8988T (cell line): Measurements from ENCODE around the gene GOSR1.
"Not testable (repeated sequence)": the region's sequence is repeated elsewhere in the genome, so short reads cannot be mapped to it uniquely, and the experiment has no call there.

Source experiments
- DNase-seq: peaks from one replicate; pipeline ENCODE4 v3.0.0; 2011

Gene GOSR1

GRCh38 chr17:30549181-30549580 is 72.0 kb downstream of the GOSR1 start:
- DNase-seq = not testable (repeated sequence)

DNA sequence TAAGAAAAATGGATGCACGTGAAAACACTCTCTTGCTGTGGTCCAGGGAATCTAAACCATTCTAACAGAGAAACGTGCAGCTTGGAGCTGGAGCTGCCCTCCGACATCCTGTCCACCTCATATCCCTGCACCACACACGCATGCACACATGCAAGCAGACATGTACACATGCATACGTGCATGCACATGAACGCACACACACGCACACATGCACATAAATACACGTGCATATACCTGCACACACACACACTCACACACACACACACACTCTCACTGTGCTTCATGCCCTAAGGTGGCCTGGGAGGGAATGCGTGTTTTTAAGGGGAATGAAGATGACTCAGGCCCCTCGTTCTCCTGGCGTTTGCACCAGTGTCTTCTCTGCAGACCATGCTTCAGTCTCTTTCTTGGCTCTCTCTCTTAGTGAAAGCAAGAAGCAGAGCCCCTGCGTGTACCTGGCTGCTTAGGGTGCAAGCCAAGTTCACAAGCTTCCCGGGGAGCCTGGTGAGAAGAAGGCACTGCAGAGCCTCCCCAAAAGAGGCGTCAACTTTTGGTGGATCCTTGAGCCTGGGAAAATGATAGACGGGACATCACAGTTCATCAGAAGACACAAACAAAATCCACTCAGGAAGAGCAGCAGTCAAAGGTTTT is 72.8 kb downstream of the GOSR1 start:
- DNase-seq = no peak

- no peak for DNase-seq
These were observed 73.5 kb downstream of the GOSR1 start for GRCh38 chr17:30550512-30551273.

DNA sequence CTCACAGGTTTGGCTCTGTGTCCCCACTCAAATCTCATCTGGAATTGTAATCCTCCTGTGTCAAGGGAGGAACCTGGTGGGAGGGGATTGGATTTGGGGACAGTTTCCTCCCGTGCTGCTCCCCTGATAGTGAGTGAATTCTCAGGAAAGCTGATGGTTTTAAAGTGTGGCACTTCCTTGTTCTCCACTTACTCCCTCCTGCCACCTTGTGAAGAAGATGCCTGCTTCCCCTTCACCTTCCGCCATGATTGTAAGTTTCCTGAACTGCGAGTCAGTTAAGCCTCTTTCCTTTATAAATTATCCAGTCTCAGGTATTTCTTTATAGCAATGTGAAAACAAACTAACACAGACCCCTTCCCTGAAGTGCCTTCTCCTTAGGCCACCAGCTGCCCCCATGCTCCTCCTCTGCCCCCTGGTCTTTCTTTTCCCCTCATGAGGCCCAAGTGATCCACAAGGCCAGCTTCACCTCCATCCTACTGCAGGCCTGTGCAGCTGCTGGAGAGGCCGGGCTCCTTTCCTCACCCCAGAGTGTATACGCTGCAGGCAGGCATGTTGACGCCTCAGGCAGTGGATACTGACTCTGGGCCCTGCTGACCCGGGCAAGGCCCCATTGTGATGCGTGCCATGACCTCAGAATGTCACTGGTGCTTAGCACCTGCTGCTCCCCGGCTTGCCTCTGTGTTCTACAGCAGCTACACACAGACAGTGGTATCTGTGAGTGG is 74.2 kb downstream of the GOSR1 start:
- not testable (repeated sequence) for DNase-seq

DNA sequence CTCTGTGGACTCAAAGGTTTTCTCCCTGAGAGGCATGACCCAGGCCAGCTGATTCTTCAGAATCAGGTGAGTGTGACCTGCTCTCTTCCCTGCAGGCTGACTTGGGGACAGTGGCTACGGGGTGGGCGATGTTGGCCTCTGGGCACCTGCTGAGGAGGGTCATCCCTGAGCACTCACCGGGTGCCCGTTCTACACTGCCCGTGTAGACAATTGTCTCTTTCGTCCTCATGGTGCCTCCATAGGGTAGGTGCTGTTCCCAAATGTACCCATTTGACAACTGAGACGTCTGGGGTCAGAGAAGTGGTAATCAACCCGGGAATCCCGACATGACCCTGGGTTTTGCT is 74.8 kb downstream of the GOSR1 start:
- no peak for DNase-seq

DNA sequence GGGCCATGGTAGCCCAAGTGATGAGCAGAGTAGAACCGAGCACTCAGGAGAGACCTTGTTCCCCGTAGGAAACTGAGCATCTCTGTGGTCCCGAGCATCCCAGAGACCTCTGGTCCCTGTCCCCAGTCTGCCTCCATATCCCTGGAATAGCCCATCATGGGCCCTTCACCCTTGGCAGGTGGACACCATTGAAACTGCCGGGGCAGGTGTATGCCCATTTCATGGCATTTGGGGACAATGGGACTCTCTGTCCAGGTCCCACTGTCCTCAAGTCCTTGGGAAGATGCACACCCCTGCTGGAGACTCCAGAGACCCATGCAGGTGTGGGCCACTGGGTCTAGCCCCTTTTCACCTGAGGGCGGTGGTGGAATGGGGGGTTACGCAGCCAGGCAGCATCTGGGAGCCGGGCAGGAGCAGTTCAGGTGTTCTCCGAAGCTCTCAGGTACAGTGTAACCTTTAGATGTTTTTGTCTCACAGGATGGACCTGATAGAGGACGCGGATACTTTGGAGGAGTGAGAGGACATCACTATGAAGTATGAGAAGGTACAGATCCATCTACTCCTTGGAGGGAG is 75.9 kb downstream of the GOSR1 start:
- no peak for DNase-seq

- DNase-seq = not testable (repeated sequence)
These were observed 76.7 kb downstream of the GOSR1 start for GRCh38 chr17:30553823-30554440.

GRCh38 chr17:30554839-30555751 is 77.9 kb downstream of the GOSR1 start:
- DNase-seq = peak; percentile 33

GRCh38 chr17:30555942-30556341 is 78.7 kb downstream of the GOSR1 start:
- no peak for DNase-seq

DNA sequence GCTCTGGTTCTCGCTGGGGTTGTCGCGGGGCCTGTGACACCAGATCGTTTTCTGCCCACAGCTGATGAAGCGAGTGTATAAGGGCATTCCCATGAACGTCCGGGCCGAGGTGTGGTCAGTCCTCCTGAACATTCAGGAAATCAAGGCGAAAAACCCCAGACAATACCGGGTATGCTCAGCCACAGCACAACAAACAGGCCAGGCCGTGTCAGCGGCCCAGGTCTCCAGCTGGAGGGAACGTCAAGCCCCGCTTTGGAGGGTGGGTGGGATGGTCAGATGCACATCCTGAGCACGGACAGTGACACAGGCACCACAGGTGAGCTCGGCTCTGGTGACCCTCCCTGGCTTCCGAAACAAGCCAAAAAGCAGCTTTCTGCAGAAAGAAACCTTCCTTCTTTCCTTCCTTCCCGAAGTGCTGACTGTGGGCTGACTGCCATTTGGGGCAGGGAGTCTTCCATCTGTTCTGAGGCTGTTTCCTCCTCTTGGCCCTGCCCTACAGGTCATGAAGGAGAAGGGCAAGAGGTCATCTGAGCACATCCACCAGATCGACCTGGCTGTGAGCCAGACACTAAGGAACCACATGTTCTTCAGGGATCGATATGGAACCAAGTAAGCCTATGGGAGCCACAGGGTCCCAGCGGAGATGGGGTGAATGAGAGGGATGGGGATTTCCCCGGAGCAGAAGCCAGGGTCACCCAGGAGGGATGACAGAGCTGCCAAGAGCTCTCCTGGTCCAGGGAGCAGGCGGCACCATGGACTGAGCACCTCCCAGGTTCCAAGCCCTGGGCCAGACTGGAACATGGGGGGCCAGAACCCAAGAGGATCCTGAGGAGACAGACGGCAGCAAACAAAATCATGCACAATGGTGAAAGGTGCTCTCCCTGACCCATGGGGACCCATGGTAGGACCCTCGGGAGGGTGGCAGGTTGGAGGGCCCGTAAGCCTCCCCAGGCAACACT is 79.4 kb downstream of the GOSR1 start:
- no peak for DNase-seq

GRCh38 chr17:30557916-30558685 is 80.9 kb downstream of the GOSR1 start:
- no peak for DNase-seq

DNA sequence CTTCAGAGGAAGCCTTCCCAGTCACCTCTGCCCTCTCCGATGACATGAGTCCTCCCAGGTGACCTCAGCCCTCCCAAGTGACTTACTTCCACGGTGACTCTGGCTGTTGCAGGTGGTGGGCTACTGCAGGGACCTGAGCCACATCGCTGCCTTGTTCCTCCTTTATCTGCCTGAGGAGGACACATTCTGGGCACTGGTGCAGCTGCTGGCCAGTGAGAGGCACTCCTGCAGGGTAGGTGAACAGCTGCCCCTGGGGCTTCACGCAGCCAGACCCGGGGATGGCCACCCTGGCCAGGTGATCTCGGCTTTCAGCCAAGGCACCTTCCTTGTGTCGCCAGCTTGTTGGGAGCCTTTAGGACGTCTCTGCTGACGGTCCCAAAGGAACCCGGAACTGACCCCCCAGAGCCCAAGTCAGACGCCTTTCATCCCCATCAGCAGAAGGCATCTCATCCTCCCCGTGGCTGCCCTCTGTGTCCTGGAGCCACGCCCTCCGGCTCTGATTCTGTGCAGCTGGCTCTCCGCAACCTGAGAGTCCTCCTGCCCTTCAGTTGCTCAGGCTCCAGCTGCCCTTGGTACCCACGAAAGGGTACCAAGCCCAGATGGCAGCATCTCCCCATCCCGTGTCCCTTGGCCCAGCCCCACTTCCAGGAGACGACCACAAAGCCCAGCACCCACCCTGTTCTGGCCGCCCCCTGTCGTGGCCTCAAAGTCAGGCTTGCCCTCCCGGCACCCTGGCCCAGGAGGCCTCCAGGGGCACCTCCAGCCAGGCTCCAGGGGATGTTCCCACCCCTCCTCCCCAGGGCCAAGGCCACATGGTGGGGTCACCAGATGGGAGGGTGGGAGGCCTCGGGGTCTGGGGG is 81.7 kb downstream of the GOSR1 start:
- DNase-seq = no peak

- DNase-seq = no peak
These were observed 82.4 kb downstream of the GOSR1 start for GRCh38 chr17:30559656-30560055.

DNA sequence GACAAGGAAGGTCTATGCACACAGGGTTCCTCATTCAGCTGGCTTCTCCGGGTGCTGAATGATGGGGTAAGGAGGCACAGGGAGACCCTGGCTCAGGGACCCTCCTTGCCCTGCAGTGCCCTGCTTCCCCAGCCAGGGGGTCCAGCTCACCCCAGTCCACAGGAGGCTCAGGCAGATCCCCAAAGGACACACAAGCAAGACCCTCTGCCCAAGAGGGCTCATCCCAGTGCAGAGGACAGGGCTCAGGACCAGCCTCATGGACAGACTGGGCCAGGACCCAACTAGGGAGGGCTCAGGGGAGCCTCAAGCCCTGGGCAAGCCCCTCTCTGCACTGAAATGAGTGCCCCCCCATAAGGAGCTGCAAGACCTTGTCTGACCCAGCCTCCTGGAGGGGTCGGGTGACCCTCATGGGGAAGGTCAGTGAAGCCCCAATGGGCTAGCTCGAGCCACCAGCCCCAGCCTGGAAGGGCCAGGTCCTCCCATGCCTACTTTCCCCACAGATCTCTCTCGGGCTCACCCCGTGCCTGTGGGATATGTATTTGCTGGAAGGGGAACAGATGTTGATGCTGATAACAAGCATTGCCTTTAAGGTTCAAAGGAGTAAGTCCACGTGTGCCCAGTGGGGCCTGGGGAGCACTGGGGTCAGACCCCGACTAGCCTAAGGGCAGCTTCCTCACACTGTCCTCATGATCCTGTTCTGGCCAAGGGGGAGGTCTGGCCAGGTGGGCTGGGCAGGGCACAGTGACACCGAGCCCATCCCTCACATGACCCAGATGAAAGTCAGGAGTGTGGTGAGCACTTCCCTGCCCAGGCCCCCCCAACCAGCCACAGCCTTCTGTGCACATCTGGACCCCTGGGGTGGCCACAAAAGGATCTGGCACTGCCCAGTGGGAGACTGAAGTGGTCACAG is 83.2 kb downstream of the GOSR1 start:
- DNase-seq = not testable (repeated sequence)

DNA sequence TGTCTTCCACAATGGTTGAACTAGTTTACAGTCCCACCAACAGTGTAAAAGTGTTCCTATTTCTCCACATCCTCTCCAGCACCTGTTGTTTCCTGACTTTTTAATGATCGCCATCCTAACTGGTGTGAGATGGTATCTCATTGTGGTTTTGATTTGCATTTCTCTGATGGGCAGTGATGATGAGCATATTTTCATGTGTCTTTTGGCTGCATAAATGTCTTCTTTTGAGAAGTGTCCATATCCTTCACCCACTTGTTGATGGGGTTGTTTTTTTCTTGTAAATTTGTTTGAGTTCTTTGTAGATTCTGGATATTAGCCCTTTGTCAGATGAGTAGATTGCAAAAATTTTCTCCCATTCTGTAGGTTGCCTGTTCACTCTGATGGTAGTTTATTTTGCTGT is 84.6 kb downstream of the GOSR1 start:
- not testable (repeated sequence) for DNase-seq

GRCh38 chr17:30563131-30563904 is 86.1 kb downstream of the GOSR1 start:
- DNase-seq = not testable (repeated sequence)

DNA sequence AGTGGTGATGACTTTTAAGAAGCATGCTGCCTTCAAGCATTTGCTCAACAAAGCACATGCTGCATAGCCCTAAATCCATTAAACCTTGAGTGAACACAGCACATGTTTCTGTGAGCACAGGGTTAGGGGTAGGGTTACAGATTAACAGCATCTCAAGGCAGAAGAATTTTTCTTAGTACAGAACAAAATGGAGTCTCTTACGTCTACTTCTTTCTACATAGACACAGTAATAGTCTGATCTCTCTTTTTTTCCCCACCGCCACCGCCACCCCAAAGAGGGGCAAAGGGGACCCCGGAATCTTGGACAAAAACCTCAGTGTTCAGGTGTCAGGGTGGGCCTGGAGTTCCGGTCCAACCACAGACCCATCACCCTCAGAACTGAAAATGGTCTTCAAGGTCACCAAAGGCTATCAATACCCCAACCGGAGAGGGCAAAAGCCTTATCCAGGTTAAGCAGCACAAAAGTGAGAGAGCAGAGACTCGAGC is 86.7 kb downstream of the GOSR1 start:
- not testable (repeated sequence) for DNase-seq
